ENCODE data around the gene PHAF1.

GRCh38 chr16:67195676-67196075 lies 85.9 kb downstream of the PHAF1 start:
- TF ChIP-seq CTCF (IDR thresholded peaks at IDR 0.05 in 2 of 3, conservative IDR thresholded peaks at IDR 0.05 in 1 of 3; ENCODE audit: borderline replicate concordance in 1 of 3, insufficient read depth in 1 of 3, low read depth in 2 of 3, low read length in 2 of 3): no peak
- no peak for TF ChIP-seq SIN3A (IDR thresholded peaks at IDR 0.05; ENCODE audit: low read depth)
- no peak for TF ChIP-seq POLR2A (IDR thresholded peaks at IDR 0.05; ENCODE audit: borderline replicate concordance, extremely low read depth, insufficient read depth, insufficient read length)
